Right lobe of liver (tissue), 4 donors: ENCODE measurements around the gene TIMMDC1.

Experiments
- POLR2A ChIP-seq: fragments of 450-650 bp; IDR thresholded peaks from one replicate; pipeline ENCODE4 v1.6.1; 2017; ENCODE audit warnings: antibody characterized with exemption, mild to moderate bottlenecking
- TF ChIP-seq, protein P1 (sequence below), 4 donors: fragments of 200-600 bp in 3 of 4; fragments of 450-650 bp in 1 of 4; IDR thresholded peaks; one replicate each; pipeline versions ENCODE4 v1.5.1 to v1.8.0; 2016 to 2022; ENCODE audit warnings: antibody characterized with exemption in 4 of 4, mild to moderate bottlenecking in 2 of 4
- donor health status: DM: no; HTN: no; CAD: no.
- donor health status: DM: no; HTN: no; CAD: no.
- donor health status: DM: no; HTN: yes; CAD: no.

GRCh38 chr3:119571230-119571629 lies 72.9 kb downstream of the TIMMDC1 start:
- TF ChIP-seq, protein P1, sequence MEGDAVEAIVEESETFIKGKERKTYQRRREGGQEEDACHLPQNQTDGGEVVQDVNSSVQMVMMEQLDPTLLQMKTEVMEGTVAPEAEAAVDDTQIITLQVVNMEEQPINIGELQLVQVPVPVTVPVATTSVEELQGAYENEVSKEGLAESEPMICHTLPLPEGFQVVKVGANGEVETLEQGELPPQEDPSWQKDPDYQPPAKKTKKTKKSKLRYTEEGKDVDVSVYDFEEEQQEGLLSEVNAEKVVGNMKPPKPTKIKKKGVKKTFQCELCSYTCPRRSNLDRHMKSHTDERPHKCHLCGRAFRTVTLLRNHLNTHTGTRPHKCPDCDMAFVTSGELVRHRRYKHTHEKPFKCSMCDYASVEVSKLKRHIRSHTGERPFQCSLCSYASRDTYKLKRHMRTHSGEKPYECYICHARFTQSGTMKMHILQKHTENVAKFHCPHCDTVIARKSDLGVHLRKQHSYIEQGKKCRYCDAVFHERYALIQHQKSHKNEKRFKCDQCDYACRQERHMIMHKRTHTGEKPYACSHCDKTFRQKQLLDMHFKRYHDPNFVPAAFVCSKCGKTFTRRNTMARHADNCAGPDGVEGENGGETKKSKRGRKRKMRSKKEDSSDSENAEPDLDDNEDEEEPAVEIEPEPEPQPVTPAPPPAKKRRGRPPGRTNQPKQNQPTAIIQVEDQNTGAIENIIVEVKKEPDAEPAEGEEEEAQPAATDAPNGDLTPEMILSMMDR (IDR thresholded peaks at IDR 0.05): no peak
- no peak for TF ChIP-seq POLR2A
